H9 (cell line): Measurements from ENCODE around the gene DHCR24. TPM values are rescaled to one million over a fixed set of nuclear protein-coding genes. Genes with fewer than 3 reads are reported as not detected.

Source experiments
- DNase-seq: peaks from one replicate; pipeline ENCODE4 v3.0.0-alpha.2; 2017
- H2AFZ ChIP-seq: one replicate; pipeline ENCODE4 v1.6.1; 2013; ENCODE audit warnings: mild to moderate bottlenecking, low read length, control low read depth, moderate library complexity
- H2AK5ac ChIP-seq: 2 replicates; pipeline ENCODE4 v1.6.1; 2013; ENCODE audit warnings: low read length, control low read depth, mixed read lengths; ENCODE audit not compliant: insufficient read length
- H2BK120ac ChIP-seq: one replicate; pipeline ENCODE4 v1.6.1; 2013; ENCODE audit warnings: low read depth, mild to moderate bottlenecking, low read length, control low read depth, inconsistent platforms; ENCODE audit not compliant: poor library complexity, severe bottlenecking
- H2BK12ac ChIP-seq: 2 replicates; pipeline ENCODE4 v1.6.1; 2013; ENCODE audit warnings: low read length, control low read depth, mixed read lengths, low read depth; ENCODE audit not compliant: insufficient read length
- H2BK15ac ChIP-seq: 2 replicates; pipeline ENCODE4 v1.6.1; 2013; ENCODE audit warnings: low read depth, low read length, control low read depth
- H2BK20ac ChIP-seq: one replicate; pipeline ENCODE4 v1.6.1; 2013; ENCODE audit warnings: low read depth, mild to moderate bottlenecking, low read length, control low read depth, inconsistent platforms; ENCODE audit not compliant: poor library complexity, severe bottlenecking
- H2BK5ac ChIP-seq: 2 replicates; pipeline ENCODE4 v1.6.1; 2013; ENCODE audit warnings: low read length, control low read depth, mixed read lengths; ENCODE audit not compliant: insufficient read length
- H3K14ac ChIP-seq: 2 replicates; pipeline ENCODE4 v1.6.1; 2013; ENCODE audit warnings: low read length, control low read depth; ENCODE audit not compliant: insufficient read depth
- H3K18ac ChIP-seq: 2 replicates; pipeline ENCODE4 v1.6.1; 2013; ENCODE audit warnings: low read depth, mild to moderate bottlenecking, mixed read lengths, low read length, control low read depth; ENCODE audit not compliant: insufficient read length
- H3K23ac ChIP-seq: 2 replicates; pipeline ENCODE4 v1.6.1; 2013; ENCODE audit warnings: low read length, control low read depth, mixed read lengths, low read depth; ENCODE audit not compliant: insufficient read length
- H3K23me2 ChIP-seq: 2 replicates; pipeline ENCODE4 v1.6.1; 2013; ENCODE audit warnings: low read depth, mild to moderate bottlenecking, mixed read lengths, low read length, control low read depth; ENCODE audit not compliant: insufficient read length, poor library complexity, severe bottlenecking
- H3K27ac ChIP-seq: 2 replicates; pipeline ENCODE4 v1.5.1; 2013; ENCODE audit warnings: low read length, control low read depth, mixed read lengths, low read depth; ENCODE audit not compliant: insufficient read length
- H3K27me3 ChIP-seq: 2 replicates; pipeline ENCODE4 v1.6.1; 2013; ENCODE audit warnings: low read length, control low read depth, inconsistent platforms; ENCODE audit not compliant: insufficient read depth
- H3K4ac ChIP-seq: 2 replicates; pipeline ENCODE4 v1.6.1; 2013; ENCODE audit warnings: low read depth, mild to moderate bottlenecking, control low read depth, inconsistent platforms, low read length, moderate library complexity
- H3K4me1 ChIP-seq: 2 replicates; pipeline ENCODE4 v1.6.1; 2013; ENCODE audit warnings: low read length, control low read depth, inconsistent platforms; ENCODE audit not compliant: insufficient read depth
- H3K4me2 ChIP-seq: 2 replicates; pipeline ENCODE4 v1.6.1; 2013; ENCODE audit warnings: low read length, control low read depth, mixed read lengths; ENCODE audit not compliant: insufficient read length, insufficient read depth
- H3K56ac ChIP-seq: 2 replicates; pipeline ENCODE4 v1.6.1; 2013; ENCODE audit warnings: low read depth, mild to moderate bottlenecking, mixed read lengths, low read length, control low read depth; ENCODE audit not compliant: insufficient read length
- H3K79me1 ChIP-seq: 2 replicates; pipeline ENCODE4 v1.6.1; 2013; ENCODE audit warnings: low read depth, mild to moderate bottlenecking, moderate library complexity, low read length, control low read depth, inconsistent platforms; ENCODE audit not compliant: insufficient read depth, poor library complexity, severe bottlenecking
- H3K79me2 ChIP-seq: 2 replicates; pipeline ENCODE4 v1.6.1; 2013; ENCODE audit warnings: low read length, control low read depth, inconsistent platforms; ENCODE audit not compliant: insufficient read depth
- H3K9ac ChIP-seq: 2 replicates; pipeline ENCODE4 v1.6.1; 2013; ENCODE audit warnings: low read length, control low read depth, mixed read lengths; ENCODE audit not compliant: insufficient read length; ENCODE audit errors: extremely low read depth
- H3K9me3 ChIP-seq: one replicate; pipeline ENCODE4 v1.6.1; 2013; ENCODE audit warnings: low read depth, low read length, inconsistent platforms; ENCODE audit not compliant: control insufficient read depth
- H3T11ph ChIP-seq: one replicate; pipeline ENCODE4 v1.6.1; 2013; ENCODE audit warnings: mild to moderate bottlenecking, low read length, control low read depth, inconsistent platforms
- H4K20me1 ChIP-seq: one replicate; pipeline ENCODE4 v1.6.1; 2013; ENCODE audit not compliant: control insufficient read depth, insufficient read length, insufficient read depth
- H4K5ac ChIP-seq: 2 replicates; pipeline ENCODE4 v1.6.1; 2013; ENCODE audit warnings: low read depth, mild to moderate bottlenecking, mixed read lengths, low read length, control low read depth; ENCODE audit not compliant: insufficient read length
- H4K8ac ChIP-seq: replicated peaks from 2 replicates; pipeline ENCODE4 v1.6.1; 2013; ENCODE audit warnings: low read length, control low read depth, mixed read lengths, low read depth; ENCODE audit not compliant: insufficient read length
- H4K91ac ChIP-seq: 2 replicates; pipeline ENCODE4 v1.6.1; 2013; ENCODE audit warnings: low read depth, mild to moderate bottlenecking, moderate library complexity, mixed read lengths, low read length, control low read depth; ENCODE audit not compliant: insufficient read length
- H3K27ac Mint-ChIP-seq, 3 experiments: 2 replicates in 2 of 3; 3 replicates in 1 of 3; pipeline ENCODE4 v1.8.0; 2020 to 2021; ENCODE audit warnings: mixed read lengths in 3 of 3, mild to moderate bottlenecking in 1 of 3, moderate library complexity in 1 of 3
- H3K27me3 Mint-ChIP-seq: 2 replicates; pipeline ENCODE4 v1.8.0; 2021; ENCODE audit warnings: low read depth, mild to moderate bottlenecking, moderate library complexity, mixed read lengths
- H3K36me3 Mint-ChIP-seq, 3 experiments: 2 replicates in 2 of 3; 3 replicates in 1 of 3; pipeline ENCODE4 v1.8.0; 2020 to 2021; ENCODE audit warnings: low read depth in 3 of 3, mixed read lengths in 3 of 3; ENCODE audit not compliant: insufficient read depth in 1 of 3
- H3K4me1 Mint-ChIP-seq, 2 experiments: 2 replicates each; pipeline ENCODE4 v1.8.0; 2020; ENCODE audit warnings: mixed read lengths in 2 of 2
- H3K4me3 Mint-ChIP-seq, 2 experiments: 2 replicates in 1 of 2; 3 replicates in 1 of 2; pipeline ENCODE4 v1.8.0; 2020 to 2021; ENCODE audit warnings: mild to moderate bottlenecking in 2 of 2, mixed read lengths in 2 of 2, moderate library complexity in 1 of 2
- H3K9me3 Mint-ChIP-seq, 2 experiments: 2 replicates in 1 of 2; 3 replicates in 1 of 2; pipeline ENCODE4 v1.8.0; 2020; ENCODE audit warnings: mild to moderate bottlenecking in 2 of 2, mixed read lengths in 2 of 2, moderate library complexity in 1 of 2
- WGBS: extraction: QIAGEN DNeasy Blood & Tissue Kit; methylation state at CpG from one replicate; pipeline ENCODE4 v1.1.7; 2013; ENCODE audit warnings: missing lambda C conversion rate, low lambda C conversion rate, mixed read lengths; ENCODE audit not compliant: insufficient read length; ENCODE audit errors: extremely low coverage; 5-methylcytosine and 5-hydroxymethylcytosine counted together
- total RNA-seq: library from RNA; stranded (reverse); gene quantifications from 2 replicates; pipeline ENCODE4 v1.2.1, GENCODE V29; 2021
- TF ChIP-seq, protein P1 (sequence below): fragments of 200-600 bp; sonication (generic); conservative IDR thresholded peaks from 3 replicates; pipeline ENCODE4 v1.8.0; 2021; ENCODE audit warnings: antibody characterized with exemption, mild to moderate bottlenecking

Gene DHCR24
- total RNA-seq, 1 experiment from 2014 or later: 318 TPM

DNA sequence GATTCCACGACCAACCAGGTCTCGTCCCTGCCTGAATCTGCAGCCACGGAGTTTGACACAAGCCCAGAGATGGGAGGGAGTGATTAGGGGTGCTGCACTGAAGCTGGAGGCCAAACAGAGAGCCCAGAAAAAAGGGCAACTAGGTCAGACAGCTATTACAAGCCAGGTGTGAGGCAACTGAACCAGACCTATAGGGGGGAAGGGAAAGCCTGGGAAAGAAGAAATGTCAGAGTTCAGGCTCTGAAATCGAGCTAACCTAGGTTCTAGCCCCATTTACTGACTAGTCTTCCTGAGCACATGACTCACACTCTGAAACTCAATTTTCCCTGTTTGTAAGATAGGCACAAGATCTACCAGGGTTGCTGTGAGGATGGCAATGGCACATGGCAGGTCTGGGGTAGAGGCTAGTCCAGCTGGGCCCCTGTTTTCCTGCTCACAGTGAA, 1.7 kb downstream of the DHCR24 start:
- Histone ChIP-seq H3K9ac (peak overlapping the region; percentile 65), H3K23ac (no peak overlapping the region), H3K79me1 (peaks cover 8% of the 10 kb centered on the region), H3K27me3 (no peaks in the 10 kb centered on the region), H3T11ph (no peak overlapping the region), H2BK5ac (no peak overlapping the region), H3K9me3 (no peaks in the 10 kb centered on the region), H2BK120ac (no peak overlapping the region), H3K79me2 (peaks cover 55% of the 10 kb centered on the region), H3K18ac (no peak overlapping the region), H3K4me2 (peak overlapping the region; percentile 92), H2AFZ (no peak overlapping the region), H2AK5ac (no peak overlapping the region), H4K91ac (no peak overlapping the region), H2BK20ac (no peak overlapping the region), H3K27ac (no peak overlapping the region), H2BK15ac (no peak overlapping the region), H2BK12ac (no peak overlapping the region), H3K14ac (no peak overlapping the region), H4K8ac (no peak overlapping the region), H4K20me1 (no peaks in the 10 kb centered on the region), H3K4me1 (peaks cover 16% of the 10 kb centered on the region), H4K5ac (no peak overlapping the region), H3K23me2 (peaks cover 15% of the 10 kb centered on the region), H3K4ac (no peak overlapping the region), H3K56ac (no peak overlapping the region)
- no peak for DNase-seq
- TF ChIP-seq, protein P1, sequence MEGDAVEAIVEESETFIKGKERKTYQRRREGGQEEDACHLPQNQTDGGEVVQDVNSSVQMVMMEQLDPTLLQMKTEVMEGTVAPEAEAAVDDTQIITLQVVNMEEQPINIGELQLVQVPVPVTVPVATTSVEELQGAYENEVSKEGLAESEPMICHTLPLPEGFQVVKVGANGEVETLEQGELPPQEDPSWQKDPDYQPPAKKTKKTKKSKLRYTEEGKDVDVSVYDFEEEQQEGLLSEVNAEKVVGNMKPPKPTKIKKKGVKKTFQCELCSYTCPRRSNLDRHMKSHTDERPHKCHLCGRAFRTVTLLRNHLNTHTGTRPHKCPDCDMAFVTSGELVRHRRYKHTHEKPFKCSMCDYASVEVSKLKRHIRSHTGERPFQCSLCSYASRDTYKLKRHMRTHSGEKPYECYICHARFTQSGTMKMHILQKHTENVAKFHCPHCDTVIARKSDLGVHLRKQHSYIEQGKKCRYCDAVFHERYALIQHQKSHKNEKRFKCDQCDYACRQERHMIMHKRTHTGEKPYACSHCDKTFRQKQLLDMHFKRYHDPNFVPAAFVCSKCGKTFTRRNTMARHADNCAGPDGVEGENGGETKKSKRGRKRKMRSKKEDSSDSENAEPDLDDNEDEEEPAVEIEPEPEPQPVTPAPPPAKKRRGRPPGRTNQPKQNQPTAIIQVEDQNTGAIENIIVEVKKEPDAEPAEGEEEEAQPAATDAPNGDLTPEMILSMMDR: no peak
- no peaks in the 10 kb centered on the region; a peak in 1 of 5 replicates for H3K9me3 Mint-ChIP-seq
- no peaks in the 10 kb centered on the region for H3K27me3 Mint-ChIP-seq
- WGBS: no CpG with 5 or more reads among the region's 4 CpGs
- peak overlapping the region; percentile 20 to 93 (median 82); a peak in 5 of 7 replicates for H3K27ac Mint-ChIP-seq
- peak overlapping the region; percentile 92 to 94 for H3K4me3 Mint-ChIP-seq
- H3K4me1 Mint-ChIP-seq: peaks cover 43% of the 10 kb centered on the region in 2 experiments
- peaks cover 50 to 61% (median 54%) of the 10 kb centered on the region in 3 experiments for H3K36me3 Mint-ChIP-seq
